Measurements from ENCODE around the gene GANC. TPM values are rescaled to one million over a fixed set of nuclear protein-coding genes. Genes with fewer than 3 reads are reported as not detected.

The GANC gene
- total and polyA plus RNA-seq, 2 donors from 2014 or later, result 11.3 to 40.4 TPM

- Histone ChIP-seq H3K9me3 (ENCODE audit: control insufficient read depth in 2 of 3, insufficient read depth in 1 of 3, low read length in 3 of 3) (no peaks in the 10 kb centered on the region), H3K4me1 (ENCODE audit: control insufficient read depth in 2 of 3, insufficient read depth in 2 of 3, low read depth in 1 of 3, low read length in 3 of 3) (no peaks in the 10 kb centered on the region), H3K4me3 (ENCODE audit: low read length in 3 of 3) (no peak overlapping the region), H3K36me3 (ENCODE audit: control insufficient read depth in 2 of 3, insufficient read depth in 3 of 3, low read length in 3 of 3) (no peaks in the 10 kb centered on the region), H3K9ac (ENCODE audit: low read length in 3 of 3) (no peak overlapping the region), H3K27me3 (ENCODE audit: control insufficient read depth, insufficient read depth, low read length) (no peaks in the 10 kb centered on the region), H3K27ac (ENCODE audit: low read depth in 2 of 2, low read length in 2 of 2) (no peak overlapping the region)
- intact Hi-C loops (cut with DNase I), result no loop called here
- TF ChIP-seq CTCF (IDR thresholded peaks at IDR 0.05; ENCODE audit: borderline replicate concordance, extremely low read depth, insufficient read depth), result no peak
- FAIRE-seq (no peak), DNase-seq (no peak)
Observed at GRCh38 chr15:42363487-42363886, 90.5 kb downstream of the GANC start.

DNA sequence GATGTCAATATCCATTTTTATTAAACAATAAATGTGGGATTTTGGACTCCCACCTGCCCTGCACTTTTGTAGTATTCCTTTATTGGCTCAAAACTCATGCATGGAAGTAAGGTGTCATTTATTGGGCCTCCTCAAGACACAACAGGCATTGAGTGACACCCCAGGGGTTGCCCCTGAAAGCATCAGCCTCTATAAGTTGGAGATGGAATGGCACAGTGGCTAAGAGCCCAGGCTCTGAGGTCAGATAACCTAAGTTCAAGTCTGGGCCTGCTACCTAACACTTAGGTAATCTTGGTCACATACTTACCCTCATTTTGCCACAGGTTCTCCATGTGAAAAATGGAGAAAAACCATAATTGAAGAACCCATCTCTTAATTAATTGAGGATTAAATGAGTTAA lies 90.9 kb downstream of the GANC start:
- DNase-seq (no peak), FAIRE-seq (no peak)
- intact Hi-C loops (cut with DNase I), result no loop called here
- H3K27ac ChIP-seq (ENCODE audit: low read depth in 2 of 2, low read length in 2 of 2), result no peak overlapping the region
- H3K27me3 ChIP-seq (ENCODE audit: control insufficient read depth, insufficient read depth, low read length), result no peaks in the 10 kb centered on the region
- no peaks in the 10 kb centered on the region for H3K9me3 ChIP-seq (ENCODE audit: control insufficient read depth in 2 of 3, insufficient read depth in 1 of 3, low read length in 3 of 3)
- H3K4me3 ChIP-seq (ENCODE audit: low read length in 3 of 3), result no peak overlapping the region
- no peak overlapping the region for H3K9ac ChIP-seq (ENCODE audit: low read length in 3 of 3)
- no peaks in the 10 kb centered on the region for H3K36me3 ChIP-seq (ENCODE audit: control insufficient read depth in 2 of 3, insufficient read depth in 3 of 3, low read length in 3 of 3)
- H3K4me1 ChIP-seq (ENCODE audit: control insufficient read depth in 2 of 3, insufficient read depth in 2 of 3, low read depth in 1 of 3, low read length in 3 of 3), result no peaks in the 10 kb centered on the region
- TF ChIP-seq CTCF (IDR thresholded peaks at IDR 0.05; ENCODE audit: borderline replicate concordance, extremely low read depth, insufficient read depth), result no peak

GRCh38 chr15:42364529-42364928 lies 91.5 kb downstream of the GANC start:
- no peak overlapping the region for H3K9ac ChIP-seq (ENCODE audit: low read length in 3 of 3)
- H3K27ac ChIP-seq (ENCODE audit: low read depth in 2 of 2, low read length in 2 of 2), result no peak overlapping the region
- FAIRE-seq, result no peak
- intact Hi-C loops (cut with DNase I), result no loop called here
- H3K4me3 ChIP-seq (ENCODE audit: low read length in 3 of 3), result no peak overlapping the region
- no peaks in the 10 kb centered on the region for H3K9me3 ChIP-seq (ENCODE audit: control insufficient read depth in 2 of 3, insufficient read depth in 1 of 3, low read length in 3 of 3)
- no peaks in the 10 kb centered on the region for H3K36me3 ChIP-seq (ENCODE audit: control insufficient read depth in 2 of 3, insufficient read depth in 3 of 3, low read length in 3 of 3)
- H3K4me1 ChIP-seq (ENCODE audit: control insufficient read depth in 2 of 3, insufficient read depth in 2 of 3, low read depth in 1 of 3, low read length in 3 of 3), result no peaks in the 10 kb centered on the region
- no peaks in the 10 kb centered on the region for H3K27me3 ChIP-seq (ENCODE audit: control insufficient read depth, insufficient read depth, low read length)
- DNase-seq, result peak in 1 of 5 donors; percentile 48
- TF ChIP-seq CTCF (IDR thresholded peaks at IDR 0.05; ENCODE audit: borderline replicate concordance, extremely low read depth, insufficient read depth), result no peak

DNA sequence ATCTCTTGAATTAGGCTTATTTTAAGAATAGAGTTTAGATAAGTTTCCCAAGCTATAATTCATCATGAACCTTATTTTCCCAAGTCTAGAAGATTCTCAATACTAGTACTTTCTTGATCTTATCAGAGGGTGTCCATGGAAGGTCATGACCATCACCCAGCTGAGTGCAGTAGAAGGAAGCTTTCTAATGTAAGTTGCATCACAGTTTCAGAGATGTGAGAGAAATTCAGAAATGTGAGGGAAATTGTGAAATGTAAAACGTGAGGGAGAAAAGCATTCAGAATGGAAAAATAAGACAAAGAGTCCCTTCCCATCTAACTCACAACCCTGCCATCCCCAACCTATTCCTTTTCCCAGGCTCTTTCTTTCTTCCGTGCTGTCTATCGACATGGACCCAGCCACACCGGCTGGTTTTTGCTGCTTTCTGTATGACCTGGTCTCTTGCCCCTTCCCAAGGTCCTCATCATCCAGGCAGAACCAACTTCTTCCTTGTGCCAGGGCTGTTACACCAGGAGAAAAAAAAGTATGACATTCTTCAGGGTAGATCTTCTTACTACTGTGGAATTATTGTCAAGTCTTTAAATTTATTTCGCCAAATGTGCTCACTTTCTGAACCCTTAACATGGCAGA lies 93.0 kb downstream of the GANC start:
- no peak for FAIRE-seq

More for the DNA sequence above, 93.0 kb downstream of the GANC start:
- Histone ChIP-seq H3K9ac (ENCODE audit: low read length in 3 of 3) (no peak overlapping the region), H3K4me1 (ENCODE audit: control insufficient read depth in 2 of 3, insufficient read depth in 2 of 3, low read depth in 1 of 3, low read length in 3 of 3) (no peaks in the 10 kb centered on the region), H3K4me3 (ENCODE audit: low read length in 3 of 3) (no peak overlapping the region), H3K27ac (ENCODE audit: low read depth in 2 of 2, low read length in 2 of 2) (no peak overlapping the region), H3K36me3 (ENCODE audit: control insufficient read depth in 2 of 3, insufficient read depth in 3 of 3, low read length in 3 of 3) (no peaks in the 10 kb centered on the region), H3K9me3 (ENCODE audit: control insufficient read depth in 2 of 3, insufficient read depth in 1 of 3, low read length in 3 of 3) (no peaks in the 10 kb centered on the region), H3K27me3 (ENCODE audit: control insufficient read depth, insufficient read depth, low read length) (no peaks in the 10 kb centered on the region)
- intact Hi-C loops (cut with DNase I), result no loop called here
- DNase-seq, result no peak
- TF ChIP-seq CTCF (IDR thresholded peaks at IDR 0.05; ENCODE audit: borderline replicate concordance, extremely low read depth, insufficient read depth), result no peak

All from kidney (tissue), 14 donors.